HEK293T (cell line): ENCODE results near the gene PELI3.
A peak's percentile ranks its signal among the peaks of the same experiment; 100 is the strongest.
"Not testable (repeated sequence)": the region's sequence is repeated elsewhere in the genome, so short reads cannot be mapped to it uniquely, and the experiment has no call there.

Source experiments
- CTCF ChIA-PET: fragments of 350-600 bp; formaldehyde crosslinking; extraction: SDS; loops from one replicate; lab custom pipeline; 2021; ENCODE audit warnings: antibody characterized with exemption, inconsistent platforms; lab: Yijun Ruan, JAX
- POLR2A ChIA-PET: fragments of 350-600 bp; formaldehyde crosslinking; extraction: SDS; loops from one replicate; lab custom pipeline; 2020; ENCODE audit warnings: antibody characterized with exemption, inconsistent platforms; lab: Yijun Ruan, JAX
- DNase-seq: peaks from one replicate; pipeline ENCODE4 v3.0.0; 2012; ENCODE audit warnings: mixed read lengths; ENCODE audit errors: extremely low spot score
- ARNT ChIP-seq: fragments of 450-650 bp; IDR thresholded peaks from 2 replicates; pipeline ENCODE4 v1.6.1; 2017; ENCODE audit warnings: mild to moderate bottlenecking
- BHLHE40 ChIP-seq: fragments of 450-650 bp; IDR thresholded peaks from 2 replicates; pipeline ENCODE4 v1.6.1; 2016; ENCODE audit warnings: mild to moderate bottlenecking, moderate library complexity, borderline replicate concordance
- CTBP1 ChIP-seq: fragments of 450-650 bp; IDR thresholded peaks from 2 replicates; pipeline ENCODE4 v1.6.1; 2016; ENCODE audit warnings: borderline replicate concordance
- ELF4 ChIP-seq: fragments of 450-650 bp; IDR thresholded peaks from 2 replicates; pipeline ENCODE4 v1.6.1; 2017; ENCODE audit warnings: antibody characterized with exemption
- FOXA1 ChIP-seq: fragments of 450-650 bp; IDR thresholded peaks from 2 replicates; pipeline ENCODE4 v1.6.1; 2016; ENCODE audit warnings: mild to moderate bottlenecking
- FOXK2 ChIP-seq: fragments of 450-650 bp; IDR thresholded peaks from 2 replicates; pipeline ENCODE4 v1.6.1; 2016; ENCODE audit warnings: mild to moderate bottlenecking
- FOXM1 ChIP-seq: fragments of 450-650 bp; IDR thresholded peaks from 2 replicates; pipeline ENCODE4 v1.6.1; 2017; ENCODE audit warnings: mild to moderate bottlenecking, borderline replicate concordance
- HDGF ChIP-seq: fragments of 450-650 bp; IDR thresholded peaks from 2 replicates; pipeline ENCODE4 v1.6.1; 2017; ENCODE audit warnings: antibody characterized with exemption, borderline replicate concordance
- L3MBTL2 ChIP-seq: fragments of 450-650 bp; conservative IDR thresholded peaks from 2 replicates; pipeline ENCODE4 v1.6.1; 2016; ENCODE audit warnings: mild to moderate bottlenecking
- LEF1 ChIP-seq: fragments of 450-650 bp; IDR thresholded peaks from 2 replicates; pipeline ENCODE4 v1.6.1; 2017; ENCODE audit warnings: mild to moderate bottlenecking, borderline replicate concordance
- NFRKB ChIP-seq: fragments of 450-650 bp; IDR thresholded peaks from 2 replicates; pipeline ENCODE4 v1.6.1; 2016; ENCODE audit warnings: mild to moderate bottlenecking, moderate library complexity
- PKNOX1 ChIP-seq: fragments of 450-650 bp; IDR thresholded peaks from 2 replicates; pipeline ENCODE4 v1.6.1; 2016
- SP1 ChIP-seq: fragments of 450-650 bp; IDR thresholded peaks from 2 replicates; pipeline ENCODE4 v1.6.1; 2017
- SUZ12 ChIP-seq: fragments of 450-650 bp; IDR thresholded peaks from 2 replicates; pipeline ENCODE4 v1.6.1; 2016; ENCODE audit warnings: mild to moderate bottlenecking
- TARDBP ChIP-seq: fragments of 450-650 bp; IDR thresholded peaks from 2 replicates; pipeline ENCODE4 v1.6.1; 2016
- ZNF384 ChIP-seq: fragments of 450-650 bp; IDR thresholded peaks from 2 replicates; pipeline ENCODE4 v1.6.1; 2016

The PELI3 gene

GRCh38 chr11:66432597-66432996, 34.1 kb upstream of the PELI3 start:
- POLR2A ChIA-PET = interaction anchor here (0.6 to 1.5 kb wide), 2 partner anchors 11 to 245 kb away, joined by 3 to 4 read pairs; partner anchors contain the start of gene RBM4B
- CTCF ChIA-PET = interaction anchor here (0.7 kb wide), 1 partner anchor 44 kb away, joined by 3 read pairs; no protein-coding TSS in a partner anchor
- DNase-seq = no peak
- TF ChIP-seq BHLHE40 = no peak
- TF ChIP-seq FOXM1 = no peak
- TF ChIP-seq FOXK2 = no peak
- TF ChIP-seq TARDBP = no peak
- TF ChIP-seq PKNOX1 = no peak
- no peak for TF ChIP-seq HDGF
- no peak for TF ChIP-seq LEF1
- no peak for TF ChIP-seq SP1
- no peak for TF ChIP-seq L3MBTL2
- TF ChIP-seq SUZ12 = no peak
- TF ChIP-seq ELF4 = no peak
- no peak for TF ChIP-seq FOXA1
- no peak for TF ChIP-seq NFRKB
- TF ChIP-seq ZNF384 = no peak
- TF ChIP-seq CTBP1 = no peak
- TF ChIP-seq ARNT = no peak

- ChIA-PET CTCF (interaction anchor here (1.0 to 1.7 kb wide), 5 partner anchors 7 to 240 kb away, joined by 3 to 12 read pairs (median 8); partner anchors contain the start of gene RBM4B), POLR2A (interaction anchor here (0.6 to 1.6 kb wide), 8 partner anchors 16 to 239 kb away, joined by 3 to 9 read pairs (median 4); partner anchors contain the start of genes BBS1, PELI3, RBM4B and YIF1A)
- DNase-seq = no peak
- TF ChIP-seq CTBP1 (no peak), FOXM1 (no peak), BHLHE40 (no peak), LEF1 (no peak), SUZ12 (no peak), TARDBP (no peak), ARNT (no peak), ELF4 (no peak), HDGF (no peak), FOXA1 (no peak), NFRKB (no peak), ZNF384 (no peak), FOXK2 (no peak)
Observed at GRCh38 chr11:66437979-66438503, 28.7 kb upstream of the PELI3 start.

GRCh38 chr11:66438504-66439466, 27.9 kb upstream of the PELI3 start, which contains the start of gene MRPL11:
Gene MRPL11 (minus strand): TSS chr11:66438848. CDS start chr11:66438754, 94 bp downstream.
- CTCF ChIA-PET = interaction anchor here (0.7 to 1.8 kb wide), 14 partner anchors 8 to 239 kb away, joined by 3 to 12 read pairs (median 4); partner anchors contain the start of genes DPP3, PELI3 and RBM4B
- POLR2A ChIA-PET = interaction anchor here (0.6 to 1.6 kb wide), 14 partner anchors 14 to 417 kb away, joined by 3 to 9 read pairs (median 4); partner anchors contain the start of genes BBS1, DPP3, PELI3 and RBM4B
- peak; percentile 94 for DNase-seq
- TF ChIP-seq HDGF (no peak), BHLHE40 (no peak), L3MBTL2 (peak; percentile 54), ELF4 (peak; percentile 73), SP1 (no peak), TARDBP (no peak), FOXK2 (no peak)

- CTCF ChIA-PET = interaction anchor here (1.7 to 1.8 kb wide), 2 partner anchors 19 to 54 kb away, joined by 6 to 12 read pairs; no protein-coding TSS in a partner anchor
- POLR2A ChIA-PET, DNase-seq: not testable (repeated sequence)
Observed at GRCh38 chr11:66440101-66440939, 26.4 kb upstream of the PELI3 start.

- POLR2A ChIA-PET, DNase-seq, CTCF ChIA-PET: not testable (repeated sequence)
Observed at GRCh38 chr11:66440940-66441282, 25.8 kb upstream of the PELI3 start.

GRCh38 chr11:66443602-66444001, 23.1 kb upstream of the PELI3 start:
- no peak for DNase-seq
- ChIA-PET POLR2A (no interaction called here), CTCF (no interaction called here)

More at GRCh38 chr11:66443602-66444001, 23.1 kb upstream of the PELI3 start:
- TF ChIP-seq L3MBTL2 (no peak), HDGF (no peak), CTBP1 (no peak), TARDBP (no peak), LEF1 (no peak), FOXA1 (no peak), PKNOX1 (no peak), BHLHE40 (no peak), SUZ12 (no peak), ZNF384 (no peak), FOXM1 (no peak), ELF4 (no peak), ARNT (no peak)
